HEK293 (cell line): ENCODE measurements around the gene CD53.

ENCODE experiments used
- CTCF ChIA-PET: fragments of 350-600 bp; formaldehyde crosslinking; extraction: SDS; loops from one replicate; lab custom pipeline; 2021; ENCODE audit warnings: antibody characterized with exemption; lab: Yijun Ruan, JAX
- POLR2A ChIA-PET: fragments of 300-600 bp; formaldehyde crosslinking; extraction: SDS; loops from one replicate; lab custom pipeline; 2020; ENCODE audit warnings: antibody characterized with exemption, inconsistent platforms; lab: Yijun Ruan, JAX
- H3K27ac ChIP-seq: fragments of 200-500 bp; sonication (Bioruptor generic); 2 replicates; pipeline ENCODE4 v1.5.1; 2014; ENCODE audit warnings: low read depth, low read length, control low read depth, inconsistent platforms; ENCODE audit errors: extremely low read depth
- H3K36me3 ChIP-seq, 2 experiments: fragments of 200-500 bp in 1 of 2; sonication (Bioruptor generic) in 1 of 2; 1 replicate in 1 of 2; 2 replicates in 1 of 2; pipeline ENCODE4 v1.5.1; 2014 to 2017; ENCODE audit warnings: inconsistent platforms in 2 of 2, low read length in 2 of 2; ENCODE audit not compliant: control insufficient read depth in 2 of 2, insufficient read depth in 1 of 2
- H3K4me1 ChIP-seq: fragments of 200-500 bp; sonication (Bioruptor generic); 2 replicates; pipeline ENCODE4 v1.5.1; 2014; ENCODE audit warnings: mild to moderate bottlenecking, low read length, inconsistent platforms; ENCODE audit not compliant: control insufficient read depth, insufficient read depth
- H3K4me3 ChIP-seq: 2 replicates; pipeline ENCODE4 v1.5.1; 2011; ENCODE audit warnings: low read depth, mild to moderate bottlenecking, control low read depth, low read length, moderate library complexity
- H3K9me3 ChIP-seq: fragments of 200-500 bp; sonication (Bioruptor generic); 2 replicates; pipeline ENCODE4 v1.5.1; 2014; ENCODE audit warnings: low read depth, low read length, inconsistent platforms; ENCODE audit not compliant: control insufficient read depth, insufficient read depth
- BCL11B ChIP-seq: fragments of 450-650 bp; formaldehyde crosslinking; IDR thresholded peaks from 2 replicates; pipeline ENCODE4 v1.5.1; 2016; ENCODE audit warnings: low read depth, missing biosample characterization, missing genetic modification characterization
- GLI2 ChIP-seq: fragments of 450-650 bp; formaldehyde crosslinking; IDR thresholded peaks from 2 replicates; pipeline ENCODE4; 2017; ENCODE audit warnings: missing biosample characterization, missing genetic modification characterization, low read depth, borderline replicate concordance
- KLF7 ChIP-seq: fragments of 450-650 bp; formaldehyde crosslinking; IDR thresholded peaks from 2 replicates; pipeline ENCODE4 v1.5.1; 2016; ENCODE audit warnings: missing biosample characterization, missing genetic modification characterization, borderline replicate concordance
- MYNN ChIP-seq: fragments of 450-650 bp; formaldehyde crosslinking; IDR thresholded peaks from 2 replicates; pipeline ENCODE4 v1.5.1; 2016; ENCODE audit warnings: missing biosample characterization, missing genetic modification characterization, borderline replicate concordance
- SCRT2 ChIP-seq: fragments of 450-650 bp; formaldehyde crosslinking; IDR thresholded peaks from 2 replicates; pipeline ENCODE4 v1.5.1; 2016; ENCODE audit warnings: missing biosample characterization, missing genetic modification characterization
- SETDB1 ChIP-seq: IDR thresholded peaks from one replicate; pipeline ENCODE4 v1.6.1; 2017; ENCODE audit warnings: mild to moderate bottlenecking, low read length, moderate library complexity, mixed read lengths; ENCODE audit not compliant: insufficient read length
- SP2 ChIP-seq: fragments of 450-650 bp; formaldehyde crosslinking; IDR thresholded peaks from 2 replicates; pipeline ENCODE4 v1.5.1; 2016; ENCODE audit warnings: missing biosample characterization, missing genetic modification characterization
- ZBTB7A ChIP-seq: fragments of 450-650 bp; formaldehyde crosslinking; IDR thresholded peaks from 2 replicates; pipeline ENCODE4 v1.5.1; 2016; ENCODE audit warnings: low read depth, missing biosample characterization, missing genetic modification characterization
- ZEB2 ChIP-seq: fragments of 450-650 bp; formaldehyde crosslinking; IDR thresholded peaks from 2 replicates; pipeline ENCODE4 v1.5.1; 2016; ENCODE audit warnings: missing biosample characterization, missing genetic modification characterization
- ZNF121 ChIP-seq: fragments of 450-650 bp; formaldehyde crosslinking; IDR thresholded peaks from 2 replicates; pipeline ENCODE4 v1.5.1; 2016; ENCODE audit warnings: missing biosample characterization, missing genetic modification characterization
- ZNF140 ChIP-seq: fragments of 450-650 bp; formaldehyde crosslinking; IDR thresholded peaks from 2 replicates; pipeline ENCODE4 v1.5.1; 2016; ENCODE audit warnings: missing biosample characterization, missing genetic modification characterization
- ZNF157 ChIP-seq: fragments of 450-650 bp; formaldehyde crosslinking; IDR thresholded peaks from 2 replicates; pipeline ENCODE4 v1.5.1; 2016; ENCODE audit warnings: missing biosample characterization, missing genetic modification characterization
- ZNF175 ChIP-seq: fragments of 450-650 bp; formaldehyde crosslinking; IDR thresholded peaks from 2 replicates; pipeline ENCODE4 v1.5.1; 2016; ENCODE audit warnings: missing biosample characterization, missing genetic modification characterization
- ZNF223 ChIP-seq: fragments of 450-650 bp; formaldehyde crosslinking; IDR thresholded peaks from 2 replicates; pipeline ENCODE4 v1.5.1; 2016; ENCODE audit warnings: missing biosample characterization, missing genetic modification characterization
- ZNF23 ChIP-seq: fragments of 450-650 bp; formaldehyde crosslinking; IDR thresholded peaks from 2 replicates; pipeline ENCODE4 v1.5.1; 2016; ENCODE audit warnings: missing biosample characterization, missing genetic modification characterization, borderline replicate concordance
- ZNF426 ChIP-seq: fragments of 450-650 bp; formaldehyde crosslinking; IDR thresholded peaks from 2 replicates; pipeline ENCODE4 v1.5.1; 2017; ENCODE audit warnings: missing biosample characterization, missing genetic modification characterization, mild to moderate bottlenecking, inconsistent platforms, moderate library complexity
- ZNF580 ChIP-seq: fragments of 450-650 bp; formaldehyde crosslinking; IDR thresholded peaks from 2 replicates; pipeline ENCODE4 v1.5.1; 2016; ENCODE audit warnings: missing biosample characterization, missing genetic modification characterization
- ZNF629 ChIP-seq: fragments of 450-650 bp; formaldehyde crosslinking; IDR thresholded peaks from 2 replicates; pipeline ENCODE4 v1.5.1; 2017; ENCODE audit warnings: missing biosample characterization, missing genetic modification characterization
- ZNF658 ChIP-seq: fragments of 450-650 bp; formaldehyde crosslinking; IDR thresholded peaks from 2 replicates; pipeline ENCODE4; 2016; ENCODE audit warnings: missing biosample characterization, missing genetic modification characterization
- ZNF76 ChIP-seq: fragments of 450-650 bp; formaldehyde crosslinking; IDR thresholded peaks from 2 replicates; pipeline ENCODE4; 2016; ENCODE audit warnings: low read depth, missing biosample characterization, missing genetic modification characterization, borderline replicate concordance
- ZNF792 ChIP-seq: fragments of 450-650 bp; formaldehyde crosslinking; IDR thresholded peaks from 2 replicates; pipeline ENCODE4 v1.5.1; 2016; ENCODE audit warnings: missing biosample characterization, missing genetic modification characterization
- ZNF837 ChIP-seq: fragments of 450-650 bp; formaldehyde crosslinking; IDR thresholded peaks from 2 replicates; pipeline ENCODE4 v1.5.1; 2016; ENCODE audit warnings: missing biosample characterization, missing genetic modification characterization
- ZSCAN23 ChIP-seq: fragments of 450-650 bp; formaldehyde crosslinking; IDR thresholded peaks from 2 replicates; pipeline ENCODE4 v1.5.1; 2016; ENCODE audit warnings: missing biosample characterization, missing genetic modification characterization
- ZSCAN30 ChIP-seq: fragments of 450-650 bp; IDR thresholded peaks from 2 replicates; pipeline ENCODE4 v1.5.1; 2018; ENCODE audit warnings: missing biosample characterization, mild to moderate bottlenecking, missing genetic modification characterization, moderate library complexity

Gene CD53

GRCh38 chr1:110899458-110899843 is 26.5 kb downstream of the CD53 start:
- no peaks in the 10 kb centered on the region for H3K4me1 ChIP-seq
- TF ChIP-seq ZNF580 (tag by site-specific recombination) (no peak), ZNF76 (no peak)
- no peak overlapping the region for H3K4me3 ChIP-seq
- H3K36me3 ChIP-seq: no peaks in the 10 kb centered on the region
- ChIA-PET POLR2A (no interaction called here), CTCF (no interaction called here)
- H3K27ac ChIP-seq: no peak overlapping the region
- no peaks in the 10 kb centered on the region for H3K9me3 ChIP-seq

- no peaks in the 10 kb centered on the region for H3K4me1 ChIP-seq
- H3K36me3 ChIP-seq: no peaks in the 10 kb centered on the region
- H3K9me3 ChIP-seq: no peaks in the 10 kb centered on the region
- CTCF ChIA-PET: interaction anchor here (0.9 kb wide), 1 partner anchor 127 kb away, joined by 3 read pairs; no protein-coding TSS in a partner anchor
- H3K27ac ChIP-seq: no peak overlapping the region
- POLR2A ChIA-PET: no interaction called here
- H3K4me3 ChIP-seq: no peak overlapping the region
- no peak for TF ChIP-seq ZNF140 (tag by site-specific recombination)
- no peak for TF ChIP-seq ZNF121 (tag by site-specific recombination)
These were observed 30.0 kb downstream of the CD53 start for GRCh38 chr1:110902820-110903463.

- POLR2A ChIA-PET: no interaction called here
These were observed 31.0 kb downstream of the CD53 start for GRCh38 chr1:110903853-110904500.

GRCh38 chr1:110912784-110913183 is 39.8 kb downstream of the CD53 start:
- no peaks in the 10 kb centered on the region for H3K36me3 ChIP-seq
- no peak overlapping the region for H3K4me3 ChIP-seq
- no peaks in the 10 kb centered on the region for H3K9me3 ChIP-seq
- ChIA-PET CTCF (no interaction called here), POLR2A (no interaction called here)
- H3K4me1 ChIP-seq: no peaks in the 10 kb centered on the region
- peak; percentile 14 for TF ChIP-seq SETDB1
- TF ChIP-seq SCRT2 (tag by site-specific recombination): no peak
- no peak overlapping the region for H3K27ac ChIP-seq

More at GRCh38 chr1:110903853-110904500, 31.0 kb downstream of the CD53 start:
- H3K9me3 ChIP-seq: no peaks in the 10 kb centered on the region
- TF ChIP-seq ZNF175 (tag by site-specific recombination) (no peak), ZNF426 (tag by site-specific recombination) (no peak), ZNF792 (tag by site-specific recombination) (no peak)
- no peak overlapping the region for H3K27ac ChIP-seq
- CTCF ChIA-PET: no interaction called here
- H3K4me1 ChIP-seq: no peaks in the 10 kb centered on the region
- no peaks in the 10 kb centered on the region for H3K36me3 ChIP-seq
- H3K4me3 ChIP-seq: no peak overlapping the region

- H3K27ac ChIP-seq: no peak overlapping the region
- CTCF ChIA-PET: no interaction called here
- H3K4me3 ChIP-seq: no peak overlapping the region
- TF ChIP-seq GLI2 (tag by site-specific recombination) (no peak), ZSCAN30 (tag by site-specific recombination) (no peak), ZNF175 (tag by site-specific recombination) (no peak), BCL11B (no peak), ZNF23 (tag by site-specific recombination) (no peak), ZEB2 (tag by site-specific recombination) (no peak), ZNF157 (no peak), ZNF658 (no peak), ZSCAN23 (tag by site-specific recombination) (no peak), KLF7 (tag by site-specific recombination) (no peak), ZNF629 (tag by site-specific recombination) (no peak), SP2 (tag by site-specific recombination) (no peak), ZNF837 (tag by site-specific recombination) (no peak), MYNN (tag by site-specific recombination) (no peak), ZNF223 (tag by site-specific recombination) (no peak), ZBTB7A (tag by site-specific recombination) (no peak)
- H3K36me3 ChIP-seq: no peaks in the 10 kb centered on the region
- no peaks in the 10 kb centered on the region for H3K9me3 ChIP-seq
- no peaks in the 10 kb centered on the region for H3K4me1 ChIP-seq
- POLR2A ChIA-PET: no interaction called here
These were observed 41.7 kb downstream of the CD53 start for GRCh38 chr1:110914676-110915075.
